GM11168 (cell line): ENCODE data around the gene RIC1.
"Not testable (repeated sequence)": the region's sequence is repeated elsewhere in the genome, so short reads cannot be mapped to it uniquely, and the experiment has no call there.

Experiments
- in situ Hi-C: fragments of 300-500 bp; cut with MboI; formaldehyde crosslinking; loops from one replicate; pipeline ENCODE4 v1.12.0; 2022; ENCODE audit warnings: low sequenced_read_pairs; ENCODE audit not compliant: unreplicated experiment

RIC1 gene

GRCh38 chr9:5652821-5653220, 23.9 kb downstream of the RIC1 start:
- in situ Hi-C loops, result no loop called here

DNA sequence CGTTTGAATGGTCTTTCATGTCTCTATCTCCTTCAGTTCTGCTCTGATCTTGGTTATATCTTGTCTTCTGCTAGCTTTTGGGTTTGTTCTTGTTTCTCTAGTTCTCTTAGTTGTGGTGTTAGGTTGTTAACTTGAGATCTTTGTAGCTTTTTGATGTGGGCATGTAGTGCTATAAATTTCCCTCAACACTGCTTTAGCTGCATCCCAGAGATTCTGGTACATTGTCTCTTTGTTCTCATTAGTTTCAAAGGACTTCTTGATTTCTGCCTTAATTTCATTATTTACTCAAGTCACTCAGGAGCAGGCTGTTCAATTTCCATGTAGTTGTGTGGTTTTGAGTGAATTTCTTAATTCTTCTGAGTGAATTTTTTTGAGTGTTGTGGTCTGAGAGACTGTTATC, 33.9 kb downstream of the RIC1 start:
- in situ Hi-C loops, result not testable (repeated sequence)

GRCh38 chr9:5665059-5665458, 36.2 kb downstream of the RIC1 start:
- in situ Hi-C loops, result no loop called here

DNA sequence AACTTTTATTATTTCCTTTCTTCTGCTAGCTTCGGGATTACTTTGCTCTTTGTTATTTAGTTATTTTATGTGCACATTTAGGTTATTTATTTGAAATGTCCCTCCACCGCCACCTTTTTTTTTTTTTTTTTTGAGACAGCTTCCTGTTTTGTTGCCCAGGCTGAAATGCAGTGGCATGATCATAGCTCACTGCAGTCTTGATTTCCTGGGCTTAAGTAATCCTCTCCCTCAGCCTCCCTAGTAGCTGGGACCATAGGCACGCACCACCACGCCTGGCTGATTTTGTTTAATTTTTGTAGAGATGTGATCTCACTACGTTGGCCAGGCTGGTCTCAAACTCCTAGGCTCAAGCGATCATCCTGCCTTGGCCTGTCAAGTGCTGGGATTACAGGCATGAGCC, 38.5 kb downstream of the RIC1 start:
- in situ Hi-C loops, result no loop called here

- in situ Hi-C loops, result no loop called here
Observed at GRCh38 chr9:5670079-5670478, 41.2 kb downstream of the RIC1 start.

DNA sequence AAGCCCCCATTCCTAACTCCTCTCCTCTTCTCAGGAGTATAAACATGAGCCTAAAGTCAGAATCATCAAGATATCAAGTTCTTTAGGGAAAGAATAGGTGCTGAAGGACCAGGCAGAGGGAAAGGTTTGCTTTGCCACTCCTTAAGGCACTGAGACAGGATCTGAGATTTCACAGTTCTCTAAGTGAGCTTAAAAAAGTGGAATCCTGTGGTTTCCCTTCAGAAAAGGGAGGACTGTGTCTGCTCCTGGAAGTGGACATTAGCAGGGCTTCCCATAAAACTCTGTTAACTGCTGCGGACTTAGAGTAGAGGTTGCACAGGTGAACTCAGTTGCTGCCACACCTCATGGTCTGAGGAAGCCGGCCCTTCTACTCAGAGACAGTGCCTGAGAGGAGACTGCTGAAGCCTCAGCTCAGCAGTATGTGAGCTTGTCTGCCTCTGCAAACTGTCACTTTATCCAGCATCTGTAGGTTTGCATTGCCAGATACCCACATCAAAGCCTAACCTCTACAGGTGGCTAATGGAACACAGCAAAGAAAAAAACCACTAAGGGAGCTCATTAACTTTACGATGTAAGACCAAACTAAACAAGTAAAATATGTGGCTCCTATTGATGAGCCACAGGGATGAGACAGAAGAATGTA, 42.9 kb downstream of the RIC1 start:
- in situ Hi-C loops, result no loop called here

- in situ Hi-C loops, result not testable (repeated sequence)
Observed at GRCh38 chr9:5675046-5675445, 46.1 kb downstream of the RIC1 start.

- in situ Hi-C loops, result not testable (repeated sequence)
Observed at GRCh38 chr9:5683591-5683990, 54.7 kb downstream of the RIC1 start.

DNA sequence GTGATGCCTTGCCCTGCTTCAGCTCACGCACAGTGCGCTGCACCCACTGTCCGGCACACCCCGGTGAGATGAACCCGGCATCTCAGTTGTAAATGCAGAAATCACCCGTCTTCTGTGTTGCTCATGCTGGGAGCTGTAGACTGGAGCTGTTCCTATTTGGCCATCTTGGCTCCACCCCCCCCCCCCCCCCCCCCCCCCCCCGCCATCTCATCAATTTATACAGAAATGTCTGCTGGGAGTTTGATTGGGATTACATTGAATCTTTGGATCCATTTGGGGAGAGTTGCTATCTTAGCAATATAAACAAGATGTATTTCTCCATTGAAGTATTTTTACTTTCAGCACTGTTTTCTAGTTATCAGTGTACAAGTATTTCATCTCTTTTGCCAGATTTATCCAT, 55.2 kb downstream of the RIC1 start:
- in situ Hi-C loops, result no loop called here

DNA sequence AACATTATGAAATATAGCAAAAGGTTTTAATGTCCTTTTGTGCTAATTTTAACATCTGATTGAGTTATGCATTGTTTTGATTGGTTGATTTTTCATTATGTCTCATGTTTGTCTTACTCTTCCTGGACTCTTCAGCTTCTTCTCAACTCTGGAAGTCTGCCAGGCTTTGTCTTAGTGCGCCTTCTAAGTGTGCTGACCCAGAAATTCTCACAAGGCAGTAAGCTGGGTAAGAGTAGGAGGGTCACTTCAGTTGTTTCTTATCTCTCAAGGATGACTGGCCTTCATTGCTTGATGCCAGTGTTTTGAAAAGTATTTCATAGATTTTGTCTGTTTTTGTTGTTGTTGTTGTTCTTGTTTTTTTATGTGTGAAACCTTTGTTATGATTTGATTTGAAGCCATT, 59.2 kb downstream of the RIC1 start:
- in situ Hi-C loops, result no loop called here

GRCh38 chr9:5690278-5690677, 61.4 kb downstream of the RIC1 start:
- in situ Hi-C loops, result loop anchor here (5.0 kb wide), 1 partner anchor 33 kb away; no protein-coding TSS in a partner anchor

DNA sequence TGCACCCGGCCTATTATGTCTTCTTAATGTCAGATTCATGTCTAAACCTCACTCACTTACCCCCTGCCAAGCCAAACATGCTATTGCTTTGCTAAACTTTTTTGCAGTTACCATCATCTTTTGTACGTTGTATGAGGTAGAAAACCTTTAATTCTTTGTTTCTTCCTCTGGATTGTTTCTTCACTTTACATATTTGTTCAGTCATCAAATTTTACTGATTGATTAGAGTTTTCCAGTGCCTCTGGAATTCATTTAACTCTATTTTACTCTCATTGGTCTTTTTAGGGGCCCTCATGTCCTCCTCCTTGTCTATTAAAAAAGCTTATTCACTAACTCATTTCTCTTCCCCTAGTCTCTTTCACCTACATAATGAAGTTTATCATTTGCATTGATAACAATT, 67.0 kb downstream of the RIC1 start:
- in situ Hi-C loops, result no loop called here

GRCh38 chr9:5696884-5697283, 68.0 kb downstream of the RIC1 start:
- in situ Hi-C loops, result no loop called here

- in situ Hi-C loops, result no loop called here
Observed at GRCh38 chr9:5698004-5698403, 69.1 kb downstream of the RIC1 start.

- in situ Hi-C loops, result no loop called here
Observed at GRCh38 chr9:5698810-5699556, 70.1 kb downstream of the RIC1 start.

- in situ Hi-C loops, result no loop called here
Observed at GRCh38 chr9:5708414-5708813, 79.5 kb downstream of the RIC1 start.

DNA sequence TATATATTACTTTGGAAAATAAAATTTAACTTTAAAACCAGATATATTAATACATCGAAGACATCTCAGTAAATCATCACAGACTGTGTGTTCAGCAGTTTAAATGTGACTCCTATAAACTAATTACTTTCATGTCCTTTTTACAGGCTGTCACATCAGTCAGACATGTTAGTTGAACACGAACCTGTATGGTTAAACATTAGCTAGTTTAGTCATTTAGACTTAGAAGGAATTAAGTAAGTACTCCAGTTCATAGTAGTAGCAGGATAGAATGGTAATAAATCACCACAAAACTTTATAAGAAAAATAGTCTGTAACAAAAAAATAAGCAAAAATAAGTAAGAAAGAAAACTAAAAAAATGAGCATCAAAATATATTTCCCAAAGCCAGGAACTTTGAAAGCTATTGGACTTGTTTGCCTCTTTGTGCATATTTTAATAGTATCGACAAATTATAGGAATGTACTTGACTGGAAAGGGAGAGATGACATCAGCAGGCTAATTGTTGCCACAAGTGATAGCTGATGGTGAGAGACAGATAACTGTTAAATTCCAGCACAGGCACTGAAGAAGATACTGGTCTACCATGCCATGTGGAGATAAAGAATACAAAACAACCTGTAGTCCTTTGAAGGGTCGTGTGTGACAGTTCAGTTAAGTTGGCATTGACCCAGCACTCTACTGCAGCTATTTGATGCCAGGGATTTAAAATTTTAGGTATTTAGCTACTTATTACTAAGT, 83.9 kb downstream of the RIC1 start:
- in situ Hi-C loops, result no loop called here

DNA sequence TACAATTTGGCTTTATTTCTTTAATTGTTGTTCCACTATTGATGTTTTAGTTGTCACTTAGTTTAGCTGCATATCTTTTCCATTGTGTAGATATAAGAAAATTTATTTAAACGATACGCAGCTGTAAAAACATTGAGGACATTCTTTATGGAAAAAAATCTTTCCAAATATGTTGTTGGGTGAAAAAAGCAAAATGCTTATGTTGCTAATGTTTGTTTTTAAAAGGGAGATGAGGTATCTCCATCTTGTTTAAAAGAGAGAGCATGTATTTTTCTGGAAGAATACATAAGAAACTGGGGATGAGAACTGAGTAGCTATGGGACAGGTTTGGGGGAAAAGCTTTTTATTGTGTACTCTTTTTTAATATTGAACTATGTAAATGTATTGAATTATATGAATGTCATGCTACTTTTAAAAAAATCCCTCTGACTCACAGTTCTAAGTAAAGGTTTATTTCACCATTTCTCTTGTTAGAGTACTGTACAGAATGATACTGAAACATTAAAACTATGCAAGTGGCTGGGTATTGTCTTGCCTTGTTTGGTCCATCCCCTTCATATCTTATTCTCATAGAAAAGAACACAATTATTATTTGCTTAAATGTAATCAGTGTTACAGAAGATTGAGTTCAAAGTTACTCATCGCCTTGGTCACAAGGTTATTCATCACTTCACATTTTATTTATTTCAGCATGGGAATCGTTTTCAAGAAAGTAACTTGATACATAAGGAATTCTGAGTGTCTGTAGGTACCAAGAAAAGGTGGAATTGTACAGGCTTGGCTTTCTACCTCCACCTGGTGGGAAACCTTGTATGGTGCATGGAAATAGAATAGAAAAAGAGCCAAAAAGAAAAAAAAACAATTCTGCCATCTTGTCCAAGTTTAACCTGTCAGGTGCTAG, 85.8 kb downstream of the RIC1 start:
- in situ Hi-C loops, result no loop called here

GRCh38 chr9:5715548-5716127, 86.7 kb downstream of the RIC1 start:
- in situ Hi-C loops, result no loop called here

DNA sequence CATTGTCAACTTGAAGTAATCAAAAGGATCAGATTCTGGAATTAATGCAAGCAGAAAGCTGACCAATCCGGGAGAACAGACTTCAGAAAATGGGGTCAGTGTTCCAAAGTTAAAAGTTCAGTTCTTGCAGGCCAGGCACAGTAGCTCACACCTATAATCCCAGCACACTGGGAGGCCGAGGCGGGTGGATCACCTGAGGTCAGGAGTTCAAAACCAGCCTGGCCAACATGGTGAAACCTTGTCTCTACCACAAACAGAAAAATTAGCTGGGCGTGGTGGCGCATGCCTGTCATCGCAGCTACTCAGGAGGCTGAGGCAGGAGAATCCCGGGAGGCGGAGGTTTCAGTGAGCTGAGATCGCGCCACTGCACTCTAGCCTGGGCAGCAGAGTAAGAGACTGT, 88.5 kb downstream of the RIC1 start:
- in situ Hi-C loops, result not testable (repeated sequence)
